Inferior parietal cortex (tissue), 1 donor: ENCODE data around the gene CHCHD6.
A peak's percentile ranks its signal among the peaks of the same experiment; 100 is the strongest.

Experiments
- DNase-seq: peaks from one replicate; pipeline ENCODE4 v3.0.0-alpha.2; 2016; ENCODE audit errors: extremely low spot score

CHCHD6 gene

GRCh38 chr3:126826693-126827092 is 122.7 kb downstream of the CHCHD6 start:
- DNase-seq = no peak

GRCh38 chr3:126827121-126827520 is 123.1 kb downstream of the CHCHD6 start:
- no peak for DNase-seq

GRCh38 chr3:126828306-126828705 is 124.3 kb downstream of the CHCHD6 start:
- DNase-seq = no peak

GRCh38 chr3:126832933-126833332 is 128.9 kb downstream of the CHCHD6 start:
- no peak for DNase-seq

- DNase-seq = no peak
Observed at GRCh38 chr3:126834596-126835471, 130.8 kb downstream of the CHCHD6 start.

- DNase-seq = peak; percentile 30
Observed at GRCh38 chr3:126835472-126836219, 131.6 kb downstream of the CHCHD6 start.

GRCh38 chr3:126836220-126836860 is 132.3 kb downstream of the CHCHD6 start:
- no peak for DNase-seq

- no peak for DNase-seq
Observed at GRCh38 chr3:126837773-126838172, 133.7 kb downstream of the CHCHD6 start.

GRCh38 chr3:126845920-126846715 is 142.1 kb downstream of the CHCHD6 start:
- DNase-seq = no peak

GRCh38 chr3:126847061-126847460 is 143.0 kb downstream of the CHCHD6 start:
- DNase-seq = no peak

GRCh38 chr3:126848991-126849390 is 145.0 kb downstream of the CHCHD6 start:
- no peak for DNase-seq

GRCh38 chr3:126849768-126850167 is 145.7 kb downstream of the CHCHD6 start:
- DNase-seq = no peak

- no peak for DNase-seq
Observed at GRCh38 chr3:126850370-126851085, 146.5 kb downstream of the CHCHD6 start.

GRCh38 chr3:126851382-126851781 is 147.3 kb downstream of the CHCHD6 start:
- DNase-seq = no peak

- no peak for DNase-seq
Observed at GRCh38 chr3:126851934-126852333, 147.9 kb downstream of the CHCHD6 start.

GRCh38 chr3:126852511-126852910 is 148.5 kb downstream of the CHCHD6 start:
- no peak for DNase-seq

- DNase-seq = no peak
Observed at GRCh38 chr3:126854666-126855065, 150.6 kb downstream of the CHCHD6 start.

GRCh38 chr3:126855374-126855773 is 151.3 kb downstream of the CHCHD6 start:
- no peak for DNase-seq

GRCh38 chr3:126857928-126858327 is 153.9 kb downstream of the CHCHD6 start:
- no peak for DNase-seq

GRCh38 chr3:126858401-126858800 is 154.4 kb downstream of the CHCHD6 start:
- DNase-seq = no peak

GRCh38 chr3:126858887-126859286 is 154.8 kb downstream of the CHCHD6 start:
- DNase-seq = peak; percentile 48
